Skin epidermis (tissue), 12 donors: ENCODE measurements around the gene TXNL4A.
"Not testable (repeated sequence)": the region's sequence is repeated elsewhere in the genome, so short reads cannot be mapped to it uniquely, and the experiment has no call there.

ENCODE experiments used
- H3K27ac ChIP-seq, 21 experiments: fragments of 200-600 bp; sonication (generic) in 11 of 21; one replicate each; pipeline ENCODE4 v1.5.0; 2020; ENCODE audit warnings: mild to moderate bottlenecking in 3 of 21, inconsistent platforms in 2 of 21, moderate library complexity in 2 of 21
- H3K4me3 ChIP-seq, 7 experiments: fragments of 200-600 bp; sonication (generic) in 2 of 7; one replicate each; pipeline ENCODE4 v1.5.0; 2020; ENCODE audit warnings: inconsistent platforms in 2 of 7, mild to moderate bottlenecking in 2 of 7, moderate library complexity in 1 of 7

The TXNL4A gene

DNA sequence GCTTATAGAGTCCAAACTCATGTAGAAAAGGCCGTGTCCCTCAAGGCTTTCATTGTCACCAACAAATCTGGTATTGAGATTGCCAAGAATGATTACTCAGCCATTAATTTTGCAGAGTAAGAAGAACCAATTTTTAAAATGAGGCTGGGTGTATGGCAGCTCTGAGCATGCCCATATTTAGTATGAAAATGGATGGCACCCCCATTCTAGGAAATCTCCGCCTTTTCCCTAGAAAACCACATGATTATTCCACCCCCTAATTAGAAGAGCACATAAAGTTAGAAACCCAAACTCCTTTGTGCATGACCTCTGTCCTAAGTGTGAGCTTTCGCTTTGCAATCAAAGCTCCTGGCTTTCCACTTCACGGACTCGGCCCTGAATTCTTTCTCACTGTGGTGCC lies 14.1 kb upstream of the TXNL4A start:
- no peak overlapping the region for H3K27ac ChIP-seq

DNA sequence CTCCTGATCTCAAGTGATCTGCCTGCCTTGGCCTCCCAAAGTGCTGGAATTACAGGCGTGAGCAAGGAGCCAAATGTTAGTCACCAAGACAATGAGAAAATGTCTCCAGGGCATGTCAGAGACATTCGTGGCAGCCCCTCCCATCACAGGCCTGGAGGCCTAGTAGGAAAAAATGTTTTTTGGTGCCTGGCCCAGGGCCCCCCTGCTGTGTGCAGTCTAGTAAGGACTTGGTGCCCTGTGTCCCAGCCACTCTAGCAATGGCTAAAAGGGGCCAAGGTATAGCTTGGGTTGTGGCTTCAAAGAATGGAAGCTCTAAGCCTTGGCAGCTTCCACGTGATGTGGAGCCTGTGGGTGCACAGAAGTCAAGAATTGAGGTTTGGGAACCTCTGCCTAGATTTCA lies 12.5 kb upstream of the TXNL4A start:
- Histone ChIP-seq H3K4me3 (no peak overlapping the region), H3K27ac (no peak overlapping the region)

More for the DNA sequence above, 14.1 kb upstream of the TXNL4A start:
- no peak overlapping the region for H3K4me3 ChIP-seq

GRCh38 chr18:79999701-80000100 lies 11.3 kb upstream of the TXNL4A start:
- H3K27ac ChIP-seq, H3K4me3 ChIP-seq: not testable (repeated sequence)

- Histone ChIP-seq H3K27ac (no peak overlapping the region), H3K4me3 (no peak overlapping the region)
Observed at GRCh38 chr18:79991494-79991893, 3.1 kb upstream of the TXNL4A start.

DNA sequence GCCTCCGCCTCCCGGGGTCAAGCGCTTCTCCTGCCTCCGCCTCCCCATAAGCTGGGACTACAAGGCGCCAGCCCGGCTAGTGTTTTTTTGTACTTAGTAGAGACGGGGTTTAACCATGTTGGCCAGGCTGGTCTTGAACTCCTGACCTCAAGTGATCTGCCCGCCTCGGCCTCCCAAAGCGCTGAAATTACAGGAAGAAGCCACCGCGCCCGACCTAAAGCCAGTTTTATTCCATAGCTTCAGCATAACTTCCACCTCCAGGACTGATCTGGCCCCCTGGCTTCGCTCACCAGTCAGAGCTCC lies 783 bp upstream of the TXNL4A start:
- Histone ChIP-seq H3K4me3 (peak overlapping the region; percentile 59 to 99 (median 93)), H3K27ac (peak overlapping the region in 20 of 21 experiments; percentile 77 to 99 (median 93))

GRCh38 chr18:79988071-79988450 lies 302 bp downstream of the TXNL4A start:
- H3K4me3 ChIP-seq = peak overlapping the region; percentile 59 to 99 (median 93)
- peak overlapping the region; percentile 77 to 99 (median 93) for H3K27ac ChIP-seq

DNA sequence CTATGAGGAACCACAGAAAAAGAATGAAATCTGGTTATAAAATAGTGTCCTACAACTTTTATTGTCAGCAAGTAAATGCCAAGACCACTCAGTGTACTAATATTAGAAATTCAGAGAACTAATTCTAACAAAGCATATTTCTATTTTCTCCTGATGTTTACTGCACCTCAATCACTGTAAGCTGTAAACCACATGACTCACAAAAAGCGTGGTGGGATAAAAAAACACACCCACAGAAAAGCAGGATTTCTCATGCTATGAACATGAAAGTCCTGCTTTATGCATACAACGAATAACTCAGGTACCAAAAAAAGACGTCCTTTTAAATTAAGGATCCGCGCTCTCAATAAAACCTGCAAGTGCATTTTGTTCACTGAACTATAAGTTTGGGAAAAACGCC lies 797 bp downstream of the TXNL4A start:
- Histone ChIP-seq H3K4me3 (peak overlapping the region; percentile 59 to 99 (median 93)), H3K27ac (peak overlapping the region in 20 of 21 experiments; percentile 77 to 99 (median 93))

DNA sequence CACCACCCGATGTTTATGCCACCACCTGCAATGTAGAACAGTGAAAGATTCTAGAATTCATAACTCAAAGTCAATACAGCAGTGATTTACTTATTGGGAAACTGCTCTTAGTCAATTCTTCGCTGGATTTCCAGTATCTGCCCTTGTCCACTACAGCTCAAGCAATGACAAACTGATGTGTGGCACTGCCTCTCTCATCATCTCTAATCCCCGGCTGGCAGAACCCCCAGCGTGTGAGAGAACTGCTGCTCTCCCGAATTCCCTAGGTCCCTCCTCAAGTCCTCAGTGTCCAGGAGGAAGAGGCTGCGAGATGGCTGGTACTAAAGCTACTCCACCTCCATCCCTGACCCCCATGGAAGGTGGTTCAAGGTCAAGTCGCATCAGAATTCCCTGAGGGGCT lies 1.6 kb downstream of the TXNL4A start:
- Histone ChIP-seq H3K27ac (peak overlapping the region in 7 of 21 experiments; percentile 19 to 96 (median 31)), H3K4me3 (peak overlapping the region in 2 of 7 experiments; percentile 94 to 99)

DNA sequence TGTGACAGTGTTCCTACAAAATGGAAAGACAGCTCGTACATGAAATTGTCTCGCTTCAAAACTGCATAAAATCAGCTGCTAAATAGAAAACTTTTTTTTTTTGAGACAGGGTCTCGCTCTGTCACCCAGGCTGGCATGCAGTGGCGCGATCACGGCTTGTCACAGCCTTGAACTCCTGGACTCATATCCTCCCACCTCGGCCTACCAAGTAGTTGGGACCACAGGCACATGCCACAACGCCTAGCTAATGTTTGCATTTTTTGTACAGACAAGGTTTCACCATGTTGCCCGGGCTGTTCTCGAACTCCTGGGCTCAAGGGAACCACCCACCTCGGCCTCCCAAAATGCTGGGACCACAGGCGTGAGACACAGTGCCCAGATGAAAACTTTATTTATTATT lies 3.2 kb downstream of the TXNL4A start:
- no peak overlapping the region for H3K4me3 ChIP-seq

GRCh38 chr18:79983793-79984192 lies 4.6 kb downstream of the TXNL4A start:
- no peak overlapping the region for H3K27ac ChIP-seq
- H3K4me3 ChIP-seq = no peak overlapping the region

More for the DNA sequence above, 3.2 kb downstream of the TXNL4A start:
- H3K27ac ChIP-seq = no peak overlapping the region

- H3K27ac ChIP-seq = no peak overlapping the region
- no peak overlapping the region for H3K4me3 ChIP-seq
Observed at GRCh38 chr18:79983253-79983652, 5.1 kb downstream of the TXNL4A start.

DNA sequence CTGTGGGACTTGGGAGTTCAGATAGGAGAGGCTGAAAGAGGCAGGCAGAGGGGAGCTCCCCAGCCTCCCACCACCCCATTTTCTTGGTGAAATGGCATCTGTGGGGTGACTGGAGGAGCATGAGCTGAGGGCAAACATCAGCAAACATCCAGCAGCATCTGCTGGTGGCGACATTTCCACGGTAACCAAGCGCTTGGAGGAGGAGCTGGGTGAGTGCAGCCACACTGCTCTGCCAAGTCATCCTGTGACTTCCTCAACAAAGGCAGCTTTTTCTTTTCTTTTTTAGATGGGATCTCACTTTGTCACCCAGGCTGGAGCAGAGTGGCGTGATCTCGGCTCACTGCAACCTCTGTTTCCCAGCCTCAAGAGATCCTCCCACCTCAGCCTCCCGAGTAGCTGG lies 5.6 kb downstream of the TXNL4A start:
- no peak overlapping the region for H3K4me3 ChIP-seq
- peak overlapping the region in 2 of 21 experiments; percentile 27 to 64 for H3K27ac ChIP-seq

DNA sequence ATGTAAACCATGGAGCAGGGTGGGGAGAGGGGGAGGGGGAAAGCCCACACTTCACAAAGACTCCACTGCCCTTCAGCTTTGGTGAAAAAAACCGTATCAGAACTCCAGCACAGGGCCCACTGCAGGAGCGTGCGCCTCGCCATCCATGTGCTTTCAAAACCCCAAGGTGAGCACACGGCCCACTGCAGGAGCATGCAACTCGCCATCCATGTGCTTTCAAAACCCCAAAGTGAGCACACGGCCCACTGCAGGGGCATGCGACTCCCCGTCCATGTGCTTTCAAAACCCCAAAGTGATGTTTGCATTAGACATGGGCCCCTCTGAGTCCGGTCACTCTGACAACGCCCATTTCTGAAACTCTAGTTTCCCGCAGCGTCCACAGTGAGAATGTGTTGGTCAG lies 7.8 kb downstream of the TXNL4A start:
- Histone ChIP-seq H3K27ac (no peak overlapping the region), H3K4me3 (no peak overlapping the region)

DNA sequence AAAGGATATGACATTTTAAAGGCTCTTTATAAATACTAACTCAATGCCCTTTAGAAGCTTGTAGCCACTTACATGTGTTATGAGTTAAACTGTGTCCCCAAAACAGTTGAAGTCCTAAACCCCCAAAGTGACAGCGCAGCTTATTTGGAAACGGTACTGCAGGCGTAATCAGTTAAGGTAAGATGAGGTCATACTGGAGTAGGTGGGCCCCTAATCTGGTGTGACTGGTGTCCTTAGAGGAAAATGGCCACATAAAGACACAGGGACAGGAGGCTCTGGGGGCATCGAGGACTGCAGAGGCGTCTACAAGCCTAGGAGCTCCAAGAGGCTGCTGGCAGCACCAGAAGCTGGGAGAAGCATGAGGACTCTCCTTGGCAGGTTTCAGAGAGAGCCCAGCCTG lies 8.5 kb downstream of the TXNL4A start:
- H3K4me3 ChIP-seq = no peak overlapping the region
- H3K27ac ChIP-seq = no peak overlapping the region

DNA sequence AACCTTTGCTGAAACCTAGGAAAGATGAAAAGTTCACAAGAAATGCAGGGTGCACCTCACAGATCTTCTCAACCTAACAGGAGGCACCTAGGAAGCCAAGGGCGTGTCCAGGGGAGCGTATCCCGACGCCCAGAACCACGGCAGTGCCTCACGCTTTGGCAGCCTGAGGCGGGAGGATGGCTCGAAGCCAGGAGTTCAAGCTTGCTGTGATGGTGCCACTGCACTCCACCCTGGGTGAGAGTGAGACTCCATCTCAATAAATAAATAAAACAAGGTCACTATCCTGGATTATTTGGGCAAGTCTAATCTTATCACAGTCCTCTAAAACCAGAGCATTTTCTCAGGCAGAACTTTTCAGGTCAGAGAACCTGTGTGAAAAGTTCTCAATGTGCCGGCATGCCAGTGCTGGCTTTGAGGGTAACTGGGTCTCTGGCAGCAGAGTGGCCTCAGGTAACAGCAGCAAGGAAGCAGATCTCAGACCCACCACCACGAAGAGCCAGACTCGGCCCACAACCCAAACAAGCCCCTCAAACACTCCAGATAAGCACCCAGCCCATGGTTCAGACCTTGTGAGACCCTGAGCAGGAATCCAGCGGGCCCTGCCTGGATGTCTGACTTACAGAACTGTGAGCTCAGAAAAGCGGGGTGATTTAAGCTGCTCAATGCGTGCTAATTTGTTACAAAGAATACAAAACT lies 12.2 kb downstream of the TXNL4A start:
- Histone ChIP-seq H3K27ac (no peak overlapping the region), H3K4me3 (no peak overlapping the region)

DNA sequence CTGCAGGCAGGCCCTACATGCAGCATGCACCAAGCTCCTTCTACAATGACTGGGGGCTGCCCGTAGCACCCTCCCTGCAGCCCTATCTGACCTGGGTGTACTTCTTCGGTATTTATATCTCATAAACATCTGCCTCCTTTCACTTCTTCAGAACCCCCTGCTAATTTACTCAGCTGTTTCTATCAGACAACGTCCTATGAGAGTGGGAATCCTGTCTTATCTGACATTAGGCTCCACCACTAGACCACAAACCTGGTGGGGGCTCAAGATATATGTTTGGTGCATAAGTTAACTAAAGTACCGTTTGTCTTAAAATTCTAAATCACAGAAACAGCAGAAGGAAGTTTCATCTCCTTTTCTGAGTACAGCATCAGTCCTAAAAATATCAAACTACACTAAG lies 13.3 kb downstream of the TXNL4A start:
- Histone ChIP-seq H3K27ac (no peak overlapping the region), H3K4me3 (no peak overlapping the region)

GRCh38 chr18:79974025-79974654 lies 14.2 kb downstream of the TXNL4A start:
- Histone ChIP-seq H3K4me3 (no peak overlapping the region), H3K27ac (no peak overlapping the region)

DNA sequence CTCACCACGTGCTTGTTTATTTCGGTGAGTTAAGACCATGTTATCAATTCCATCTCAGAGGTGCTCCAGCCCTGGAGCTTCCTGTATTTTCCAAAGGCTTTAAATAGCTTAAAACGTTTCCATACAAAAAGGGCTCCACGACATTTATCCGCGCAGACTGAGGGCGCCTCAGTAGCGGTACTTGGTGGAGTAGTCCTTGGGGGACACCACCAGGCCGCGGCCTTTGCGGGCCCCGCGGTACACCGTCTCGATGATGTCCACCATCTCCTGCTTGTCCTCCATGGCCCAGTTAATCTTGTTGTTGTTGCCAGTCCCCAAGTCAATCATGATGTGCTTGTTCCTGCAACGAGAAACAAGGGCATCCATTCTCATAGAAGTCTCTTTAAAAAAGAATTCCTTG lies 14.8 kb downstream of the TXNL4A start:
- Histone ChIP-seq H3K27ac (no peak overlapping the region), H3K4me3 (no peak overlapping the region)

- H3K27ac ChIP-seq = no peak overlapping the region
Observed at GRCh38 chr18:79972720-79973119, 15.6 kb downstream of the TXNL4A start.

GRCh38 chr18:79971986-79972385 lies 16.4 kb downstream of the TXNL4A start:
- H3K4me3 ChIP-seq = no peak overlapping the region
- no peak overlapping the region for H3K27ac ChIP-seq

More at GRCh38 chr18:79972720-79973119, 15.6 kb downstream of the TXNL4A start:
- H3K4me3 ChIP-seq = no peak overlapping the region

DNA sequence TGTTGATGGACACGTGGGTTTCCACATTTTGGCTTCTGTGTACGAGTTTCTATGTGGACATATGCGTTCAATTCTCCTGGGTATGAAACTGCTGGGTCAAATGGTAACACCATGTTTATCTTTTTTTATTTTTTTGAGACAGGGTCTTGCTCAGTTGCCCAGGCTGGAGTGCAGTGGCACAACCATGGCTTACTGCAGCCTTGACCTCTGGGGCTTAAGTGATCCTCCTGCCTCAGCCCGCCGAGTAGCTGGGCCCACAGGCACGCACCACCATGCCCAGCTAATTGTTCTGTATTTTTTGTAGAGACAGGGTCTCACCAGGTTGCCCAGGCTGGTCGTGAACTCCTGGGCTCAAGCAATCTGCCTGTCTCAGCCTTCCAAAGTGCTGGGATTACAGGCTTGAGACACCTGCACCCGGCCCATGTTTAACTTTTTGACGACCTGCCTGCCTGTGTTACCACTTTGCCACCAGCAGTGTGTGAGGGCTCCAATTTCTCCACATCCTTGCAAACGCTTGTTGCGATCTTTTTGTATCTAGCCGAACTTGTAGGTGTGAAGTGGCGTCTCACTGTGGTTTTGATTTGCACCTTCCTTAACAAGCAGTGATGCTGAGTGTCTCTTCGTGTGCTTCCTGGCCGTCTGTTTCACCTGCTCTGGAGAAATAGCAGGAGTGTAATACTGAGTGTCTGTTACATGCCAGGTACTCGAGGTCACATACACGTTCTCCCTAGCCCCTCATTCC lies 17.0 kb downstream of the TXNL4A start:
- no peak overlapping the region for H3K4me3 ChIP-seq
- no peak overlapping the region for H3K27ac ChIP-seq
